Measurements from ENCODE around the gene URAD. TPM values are rescaled to one million over a fixed set of nuclear protein-coding genes. Genes with fewer than 3 reads are reported as not detected.
"Not testable (repeated sequence)": the region's sequence is repeated elsewhere in the genome, so short reads cannot be mapped to it uniquely, and the experiment has no call there.

URAD gene, protein sequence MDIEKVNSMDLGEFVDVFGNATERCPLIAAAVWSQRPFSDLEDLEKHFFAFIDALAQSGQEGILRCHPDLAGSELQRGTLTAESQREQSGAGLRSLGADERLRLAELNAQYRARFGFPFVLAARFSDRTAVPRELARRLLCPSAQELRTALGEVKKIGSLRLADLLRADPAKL
- not detected for total RNA-seq

DNA sequence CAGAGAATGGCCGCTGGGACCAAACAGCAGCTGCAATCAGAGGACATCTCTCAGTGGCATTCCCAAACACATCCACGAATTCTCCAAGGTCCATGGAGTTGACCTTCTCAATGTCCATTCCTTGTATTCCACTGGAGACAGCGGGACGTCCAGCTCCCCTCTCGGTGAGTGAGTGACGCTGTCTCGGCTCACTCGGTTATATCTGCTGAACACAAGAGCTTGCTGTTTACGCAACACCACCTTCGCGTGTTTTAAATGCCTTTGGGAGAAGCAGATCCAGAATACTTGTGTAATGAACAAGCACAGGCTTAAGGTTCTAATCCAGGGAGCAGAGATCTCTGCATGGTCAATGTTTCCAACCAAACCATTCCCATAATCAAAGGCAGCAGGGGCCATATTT, at the start of gene URAD:
URAD (minus strand) TSS at position 174 of the 400 bp plus-strand sequence; CDS start at position 118, 56 bp downstream.
- Mint-ChIP-seq H3K4me3 (no peak within 1 kb of the TSS), H3K4me1 (ENCODE audit: low read depth) (no peaks in the 10 kb centered on the region), H3K9me3 (no peaks in the 10 kb centered on the region), H3K36me3 (ENCODE audit: insufficient read depth) (no peaks in the 10 kb centered on the region), H3K27me3 (ENCODE audit: low read depth) (peaks cover 25% of the 10 kb centered on the region)
- ATAC-seq (no peak), DNase-seq (no peak)

DNA sequence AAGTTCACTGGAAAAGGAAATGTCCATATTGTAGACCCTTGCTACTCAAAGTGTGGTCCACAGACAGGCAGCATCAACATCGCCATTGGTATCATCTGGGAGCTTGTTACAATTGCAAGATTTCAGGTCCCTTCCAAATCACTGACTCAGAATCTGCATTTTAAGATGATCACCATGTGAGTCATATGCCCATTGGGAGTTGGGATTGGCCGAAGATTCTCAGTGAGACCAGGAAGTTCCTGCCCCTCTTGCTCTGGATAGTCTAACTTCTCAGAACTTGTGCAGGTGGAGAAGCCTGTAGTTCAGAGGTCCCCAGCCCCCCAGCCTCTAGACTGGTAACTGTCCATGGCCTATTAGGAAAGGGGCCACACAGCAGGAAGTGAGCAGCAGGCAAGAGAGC, 48.9 kb upstream of the URAD start:
- Mint-ChIP-seq H3K4me1 (ENCODE audit: low read depth) (no peaks in the 10 kb centered on the region), H3K9me3 (no peaks in the 10 kb centered on the region), H3K27me3 (ENCODE audit: low read depth) (peaks cover 23% of the 10 kb centered on the region), H3K36me3 (ENCODE audit: insufficient read depth) (no peaks in the 10 kb centered on the region), H3K4me3 (no peak overlapping the region)
- DNase-seq (no peak), ATAC-seq (peak in 1 of 2 donors; percentile 51)

DNA sequence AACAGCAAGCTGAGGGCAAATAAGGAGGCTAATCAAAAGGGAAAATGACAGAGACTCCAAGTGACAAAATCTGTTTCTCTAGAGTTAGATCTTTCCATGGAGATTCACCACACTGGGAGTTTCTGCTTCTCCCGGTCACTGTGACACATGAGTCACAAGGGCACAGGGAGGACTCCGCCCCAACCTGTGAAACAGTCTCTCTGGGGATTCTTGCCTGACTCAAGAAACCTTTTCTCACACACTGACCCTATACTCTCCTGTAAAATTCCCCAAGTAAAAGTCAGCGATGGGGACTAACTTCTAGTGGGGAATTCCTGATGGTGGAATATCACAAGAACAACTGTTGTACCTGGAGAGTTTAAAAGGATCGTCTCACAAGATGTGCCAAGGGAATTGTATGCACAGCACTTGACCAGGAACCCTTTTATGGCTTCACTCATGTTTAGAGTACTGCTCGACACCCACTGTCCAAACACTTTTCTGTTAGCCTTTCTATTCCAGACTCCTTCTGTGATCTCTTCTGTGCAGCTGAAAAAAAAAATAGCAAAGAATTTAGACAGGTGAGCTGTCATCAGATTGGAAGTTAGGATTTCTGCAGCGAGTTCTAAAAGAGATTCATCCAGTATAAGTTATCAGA, 46.8 kb upstream of the URAD start:
- Mint-ChIP-seq H3K4me1 (ENCODE audit: low read depth) (no peaks in the 10 kb centered on the region), H3K9me3 (no peaks in the 10 kb centered on the region), H3K27me3 (ENCODE audit: low read depth) (peaks cover 22% of the 10 kb centered on the region), H3K4me3 (no peak overlapping the region), H3K36me3 (ENCODE audit: insufficient read depth) (no peaks in the 10 kb centered on the region)
- DNase-seq = no peak
- ATAC-seq = no peak

DNA sequence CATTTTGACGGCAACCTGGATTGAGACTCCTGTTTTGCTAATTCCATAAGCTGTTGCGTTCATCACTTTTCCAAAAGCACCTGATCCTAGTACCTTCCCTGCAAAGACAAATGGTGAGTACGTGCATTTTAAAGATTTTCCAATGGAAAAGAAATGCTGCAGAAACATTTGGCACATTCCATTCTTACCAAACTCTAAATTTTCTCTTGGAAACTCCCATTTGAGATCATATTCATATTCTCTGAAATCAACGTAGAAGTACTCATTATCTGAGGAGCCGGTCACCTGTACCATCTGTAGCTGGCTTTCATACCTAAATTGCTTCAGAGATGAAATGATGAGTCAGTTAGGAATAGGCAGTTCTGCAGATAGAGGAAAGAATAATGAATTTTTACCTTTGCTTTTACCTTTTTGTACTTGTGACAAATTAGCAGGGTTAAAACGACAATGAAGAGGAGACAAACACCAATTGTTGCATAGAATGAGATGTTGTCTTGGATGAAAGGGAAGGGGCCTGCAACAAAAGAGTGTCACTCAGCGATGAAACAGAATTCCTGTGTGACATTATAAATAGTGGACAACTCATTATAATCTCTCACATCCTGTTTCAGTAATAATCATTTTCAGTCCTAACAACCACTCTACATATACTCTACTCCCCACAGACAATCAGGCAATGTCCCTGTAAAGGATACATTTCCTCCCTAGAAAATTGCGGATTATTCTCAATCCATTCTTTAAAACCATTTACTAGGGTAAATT, 45.6 kb upstream of the URAD start:
- DNase-seq = no peak
- no peaks in the 10 kb centered on the region for H3K4me1 Mint-ChIP-seq (ENCODE audit: low read depth)
- peaks cover 21% of the 10 kb centered on the region for H3K27me3 Mint-ChIP-seq (ENCODE audit: low read depth)
- ATAC-seq = no peak
- H3K4me3 Mint-ChIP-seq = no peak overlapping the region
- no peaks in the 10 kb centered on the region for H3K36me3 Mint-ChIP-seq (ENCODE audit: insufficient read depth)
- H3K9me3 Mint-ChIP-seq = no peaks in the 10 kb centered on the region

DNA sequence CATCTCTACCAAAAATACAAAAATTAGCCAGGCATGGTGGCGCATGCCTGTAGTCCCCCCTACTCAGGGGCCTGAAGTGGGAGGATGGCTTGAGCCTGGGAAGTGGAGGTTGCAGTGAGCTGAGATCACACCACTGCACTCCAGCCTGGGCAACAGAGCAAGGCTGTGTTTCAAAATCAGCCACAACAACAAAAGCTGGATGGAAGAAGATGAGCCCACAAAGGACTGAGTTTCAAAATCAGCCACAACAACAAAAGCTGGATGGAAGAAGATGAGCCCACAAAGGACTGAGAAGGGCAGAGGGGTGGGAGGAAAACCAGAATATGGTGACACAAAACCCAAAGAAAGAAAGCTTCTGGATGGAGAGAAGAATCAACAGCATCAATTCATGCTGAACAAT, 43.9 kb upstream of the URAD start:
- not testable (repeated sequence) for H3K9me3 Mint-ChIP-seq; H3K4me1 Mint-ChIP-seq (ENCODE audit: low read depth); H3K4me3 Mint-ChIP-seq; ATAC-seq; DNase-seq; H3K36me3 Mint-ChIP-seq (ENCODE audit: insufficient read depth)
- peaks cover 13% of the 10 kb centered on the region for H3K27me3 Mint-ChIP-seq (ENCODE audit: low read depth)

DNA sequence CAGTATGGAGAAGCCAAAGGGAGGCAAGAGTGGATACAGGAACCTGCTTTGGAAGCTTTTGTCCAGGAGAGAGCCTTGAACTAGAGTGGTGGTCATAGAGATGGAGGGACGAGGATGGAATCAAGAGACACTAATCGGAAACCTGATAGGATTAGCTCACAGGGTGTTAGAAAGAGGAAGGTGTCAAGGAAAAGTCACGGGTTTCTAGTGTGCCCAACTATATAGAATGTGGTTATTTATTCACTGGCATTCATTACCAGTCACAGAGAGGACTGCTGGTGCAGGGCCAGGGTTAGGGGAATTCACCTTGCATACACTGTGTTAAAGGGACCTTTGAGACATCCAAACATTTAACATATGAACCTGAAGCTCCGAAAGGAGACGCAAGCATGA, 43.4 kb upstream of the URAD start:
- DNase-seq (no peak), ATAC-seq (no peak)
- Mint-ChIP-seq H3K36me3 (ENCODE audit: insufficient read depth) (no peaks in the 10 kb centered on the region), H3K4me1 (ENCODE audit: low read depth) (peaks cover 3% of the 10 kb centered on the region), H3K4me3 (no peak overlapping the region), H3K27me3 (ENCODE audit: low read depth) (peaks cover 13% of the 10 kb centered on the region), H3K9me3 (no peaks in the 10 kb centered on the region)

DNA sequence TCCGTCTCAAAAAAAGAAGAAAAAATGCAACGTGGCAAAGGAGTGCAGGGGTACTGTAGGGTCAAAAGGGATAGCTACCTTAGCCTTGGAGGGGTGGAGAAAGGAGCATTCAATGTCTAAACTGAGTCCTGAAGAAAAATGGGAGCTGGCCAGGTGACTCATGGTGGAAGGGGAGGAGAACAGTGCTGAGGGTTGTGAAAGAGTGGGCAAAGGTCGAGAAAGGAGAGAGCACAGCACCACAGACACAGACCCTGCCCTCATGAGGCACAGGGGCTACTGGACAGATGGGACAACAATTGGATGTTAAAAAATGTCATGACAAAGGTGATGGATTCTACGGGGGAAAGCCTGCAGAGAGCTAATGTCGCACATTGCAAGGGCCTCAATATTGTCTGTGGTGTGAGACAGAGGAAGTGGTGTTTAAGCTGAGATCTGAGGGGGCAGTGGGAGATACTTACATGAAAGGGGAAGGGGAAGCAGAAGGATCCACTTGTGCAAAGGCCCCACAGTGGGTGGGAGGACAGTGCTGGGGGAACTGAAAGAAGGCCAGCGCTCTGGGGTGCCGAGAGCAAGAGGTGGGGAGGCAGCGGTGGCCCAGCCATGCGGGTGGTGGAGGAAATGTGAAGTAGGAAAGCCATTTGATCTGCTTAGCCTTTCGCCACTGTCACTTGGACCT, 42.9 kb upstream of the URAD start:
- ATAC-seq = no peak
- Mint-ChIP-seq H3K27me3 (ENCODE audit: low read depth) (peaks cover 13% of the 10 kb centered on the region), H3K4me3 (no peak overlapping the region), H3K36me3 (ENCODE audit: insufficient read depth) (no peaks in the 10 kb centered on the region), H3K9me3 (no peaks in the 10 kb centered on the region), H3K4me1 (ENCODE audit: low read depth) (peaks cover 3% of the 10 kb centered on the region)
- no peak for DNase-seq

DNA sequence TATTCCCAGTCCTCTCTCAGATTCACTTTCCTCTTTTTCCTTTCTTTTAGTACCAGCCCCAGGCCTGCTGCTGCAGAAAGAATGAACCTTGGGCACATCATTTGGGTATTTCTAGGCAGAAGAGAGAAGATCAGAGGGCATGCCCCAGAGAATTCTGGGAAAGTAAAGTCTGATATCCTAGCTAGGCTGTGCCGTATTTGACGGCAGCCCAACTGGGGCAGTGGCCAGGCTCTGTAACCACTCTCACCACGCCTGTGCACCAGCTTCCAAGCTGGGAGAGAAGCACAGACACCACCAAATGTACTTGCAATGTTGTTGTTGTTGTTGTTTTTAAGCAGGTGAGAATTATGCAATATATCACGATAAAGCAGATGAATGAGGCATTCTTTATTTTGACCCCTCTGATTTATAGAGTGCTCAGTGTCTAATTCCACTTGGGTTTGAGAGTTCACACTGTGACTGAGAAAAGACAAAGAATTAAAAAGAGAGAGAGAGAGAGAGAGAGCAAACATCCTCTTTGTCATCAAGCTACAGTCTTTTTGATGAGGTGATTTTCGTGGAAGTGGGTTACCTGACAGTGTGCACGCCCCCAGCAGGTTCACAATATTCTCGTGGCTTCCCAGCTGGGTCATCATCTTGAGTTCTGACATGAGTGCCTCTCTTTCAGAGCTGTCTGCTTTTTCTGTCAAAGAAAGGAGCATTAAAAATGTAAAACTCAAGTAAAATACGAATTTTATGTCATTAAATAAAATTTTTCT, 39.3 kb upstream of the URAD start:
- no peak overlapping the region for H3K4me3 Mint-ChIP-seq

DNA sequence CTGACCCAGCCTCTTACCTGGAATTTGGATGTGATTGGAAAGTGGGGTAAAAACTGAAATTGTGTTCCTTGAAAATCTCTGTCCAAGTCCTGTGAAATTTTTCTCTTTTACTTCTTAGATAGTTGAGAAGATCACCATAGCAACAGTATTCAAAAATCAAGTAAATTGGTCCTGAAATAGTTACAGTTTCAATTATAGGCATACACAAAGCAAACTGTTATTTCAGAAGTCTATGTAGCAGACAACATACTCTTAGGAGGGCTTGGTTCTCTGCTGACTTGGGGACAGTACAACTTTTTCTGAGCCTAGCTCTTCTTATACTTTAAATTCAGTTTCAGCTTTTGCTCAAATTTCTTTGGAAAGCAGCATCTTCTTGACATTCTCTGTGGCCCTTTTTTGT, 38.6 kb upstream of the URAD start:
- Mint-ChIP-seq H3K4me3 (no peak overlapping the region), H3K36me3 (ENCODE audit: insufficient read depth) (no peaks in the 10 kb centered on the region), H3K4me1 (ENCODE audit: low read depth) (peaks cover 3% of the 10 kb centered on the region), H3K9me3 (no peaks in the 10 kb centered on the region), H3K27me3 (ENCODE audit: low read depth) (peaks cover 11% of the 10 kb centered on the region)
- DNase-seq (no peak), ATAC-seq (no peak)

More for the DNA sequence above, 39.3 kb upstream of the URAD start:
- no peaks in the 10 kb centered on the region for H3K9me3 Mint-ChIP-seq
- DNase-seq = no peak
- peaks cover 11% of the 10 kb centered on the region for H3K27me3 Mint-ChIP-seq (ENCODE audit: low read depth)
- peaks cover 3% of the 10 kb centered on the region for H3K4me1 Mint-ChIP-seq (ENCODE audit: low read depth)
- ATAC-seq = no peak
- no peaks in the 10 kb centered on the region for H3K36me3 Mint-ChIP-seq (ENCODE audit: insufficient read depth)

DNA sequence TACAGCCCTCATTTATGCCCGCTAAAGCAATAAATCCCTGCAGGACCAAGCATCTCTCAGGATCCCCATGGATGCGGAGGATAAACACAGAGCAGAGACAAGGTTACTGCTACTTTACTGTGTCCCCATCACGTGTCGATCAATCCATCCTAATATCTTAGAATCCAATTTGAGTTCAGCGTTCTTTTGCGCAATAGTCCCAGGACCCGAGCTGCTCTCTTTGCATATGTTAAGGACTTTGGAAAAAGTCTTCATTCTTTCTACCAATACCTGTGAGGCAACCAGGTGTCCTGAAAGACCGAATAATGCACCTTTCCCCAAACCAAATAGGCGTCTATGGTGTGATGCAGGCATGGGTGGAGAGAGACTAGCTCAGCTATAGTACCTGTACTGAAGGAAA, 38.0 kb upstream of the URAD start:
- no peaks in the 10 kb centered on the region for H3K36me3 Mint-ChIP-seq (ENCODE audit: insufficient read depth)
- peaks cover 3% of the 10 kb centered on the region for H3K4me1 Mint-ChIP-seq (ENCODE audit: low read depth)
- no peak overlapping the region for H3K4me3 Mint-ChIP-seq
- ATAC-seq (no peak), DNase-seq (no peak)
- H3K9me3 Mint-ChIP-seq = no peaks in the 10 kb centered on the region
- H3K27me3 Mint-ChIP-seq (ENCODE audit: low read depth) = peaks cover 10% of the 10 kb centered on the region

DNA sequence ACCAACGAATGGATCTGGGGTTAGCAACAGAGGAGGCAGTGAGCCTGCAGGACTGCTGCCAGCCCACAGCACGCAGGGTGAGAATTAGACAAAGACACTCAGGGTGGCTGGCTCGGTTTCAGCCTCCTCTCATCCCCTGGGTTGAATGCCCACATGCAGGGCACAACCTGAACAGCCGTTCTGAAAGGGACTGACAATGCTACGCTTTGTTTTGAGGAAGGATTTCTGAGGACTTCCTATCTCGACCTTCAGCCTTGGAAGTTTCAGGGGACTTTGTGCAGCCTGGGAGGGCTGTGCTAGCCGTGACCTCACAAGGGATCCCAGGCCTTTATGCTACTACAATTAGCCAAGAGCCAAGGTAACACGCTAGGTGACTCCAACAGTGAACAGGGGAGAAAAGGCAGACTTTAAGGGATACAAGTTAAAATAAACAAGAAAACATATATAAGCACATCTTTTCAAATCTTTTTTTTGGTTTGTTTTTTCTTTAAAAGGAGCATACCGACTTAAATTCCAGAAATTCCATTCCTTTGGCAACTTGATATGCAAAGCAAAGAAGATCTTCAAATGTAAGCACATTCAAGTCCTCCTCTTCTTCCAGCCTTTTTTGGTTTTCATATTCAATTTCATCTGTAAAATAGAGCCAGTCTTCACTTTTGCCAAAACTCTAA, 34.5 kb upstream of the URAD start:
- Mint-ChIP-seq H3K4me3 (no peak overlapping the region), H3K36me3 (ENCODE audit: insufficient read depth) (no peaks in the 10 kb centered on the region), H3K27me3 (ENCODE audit: low read depth) (peaks cover 3% of the 10 kb centered on the region), H3K9me3 (no peaks in the 10 kb centered on the region), H3K4me1 (ENCODE audit: low read depth) (peaks cover 3% of the 10 kb centered on the region)
- DNase-seq (no peak), ATAC-seq (no peak)

DNA sequence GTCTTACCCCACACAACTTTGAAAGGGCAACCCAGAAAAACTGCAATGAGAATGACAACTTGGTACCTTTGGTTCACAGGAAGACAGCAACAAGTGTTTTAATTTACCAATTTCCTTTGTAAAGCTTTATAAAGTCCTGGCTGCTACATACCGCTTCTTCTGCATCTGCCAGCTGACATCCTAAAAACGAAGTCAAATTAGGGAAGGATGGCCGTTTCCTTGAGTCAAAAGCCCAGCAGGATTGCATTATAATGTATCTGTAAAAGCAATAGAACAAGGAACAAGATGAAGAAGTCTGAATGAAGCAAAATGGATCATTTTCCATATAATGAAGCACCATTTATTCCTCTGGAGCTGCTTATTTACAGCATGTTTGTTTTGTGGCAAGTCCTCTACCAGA, 25.8 kb upstream of the URAD start:
- Mint-ChIP-seq H3K27me3 (ENCODE audit: low read depth) (peaks cover 19% of the 10 kb centered on the region), H3K4me3 (no peak overlapping the region), H3K9me3 (no peaks in the 10 kb centered on the region), H3K4me1 (ENCODE audit: low read depth) (no peaks in the 10 kb centered on the region), H3K36me3 (ENCODE audit: insufficient read depth) (no peaks in the 10 kb centered on the region)
- no peak for DNase-seq
- no peak for ATAC-seq

DNA sequence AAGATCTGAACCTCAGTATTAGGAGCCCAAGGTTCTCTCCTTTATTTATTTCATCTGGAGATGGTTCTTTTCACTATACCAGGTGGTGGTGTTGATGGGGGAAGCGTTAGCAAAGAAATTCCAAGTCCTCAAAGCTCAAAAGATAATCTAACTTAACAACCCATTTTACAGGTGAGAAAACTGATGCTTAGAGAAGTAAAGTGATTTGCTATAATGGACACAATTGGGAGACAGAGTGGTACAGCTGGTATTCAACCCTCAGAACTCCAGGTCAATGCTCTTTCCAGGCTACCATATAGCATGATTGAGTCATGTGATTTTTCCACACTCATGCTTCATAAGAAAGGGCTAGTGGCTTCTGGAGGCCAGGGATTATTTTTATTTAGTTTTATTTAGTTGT, 25.0 kb upstream of the URAD start:
- no peaks in the 10 kb centered on the region for H3K4me1 Mint-ChIP-seq (ENCODE audit: low read depth)
- no peaks in the 10 kb centered on the region for H3K9me3 Mint-ChIP-seq
- DNase-seq (no peak), ATAC-seq (no peak)
- H3K36me3 Mint-ChIP-seq (ENCODE audit: insufficient read depth) = no peaks in the 10 kb centered on the region
- H3K4me3 Mint-ChIP-seq = no peak overlapping the region
- peaks cover 18% of the 10 kb centered on the region for H3K27me3 Mint-ChIP-seq (ENCODE audit: low read depth)

DNA sequence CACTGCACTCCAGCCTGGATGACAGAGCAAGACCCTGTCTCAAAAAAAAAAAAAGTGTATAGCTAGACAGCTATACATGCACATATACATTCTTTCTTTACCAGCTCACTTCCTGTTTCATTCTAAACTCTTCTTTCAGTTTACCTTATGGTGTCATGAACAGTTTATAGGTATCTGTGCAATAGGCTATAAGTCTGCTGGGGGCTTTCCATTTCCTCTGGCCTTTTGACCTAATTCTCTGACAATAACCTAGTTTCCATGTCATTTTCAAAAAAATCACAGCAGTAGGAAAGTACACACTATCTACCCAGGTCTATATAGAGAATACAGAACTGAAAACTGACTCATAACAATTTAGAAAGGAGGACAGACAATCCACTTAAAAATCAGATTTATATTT, 24.4 kb upstream of the URAD start:
- DNase-seq (no peak), ATAC-seq (peak in 1 of 2 donors; percentile 38)
- no peaks in the 10 kb centered on the region for H3K9me3 Mint-ChIP-seq
- peaks cover 18% of the 10 kb centered on the region for H3K27me3 Mint-ChIP-seq (ENCODE audit: low read depth)
- H3K36me3 Mint-ChIP-seq (ENCODE audit: insufficient read depth) = no peaks in the 10 kb centered on the region
- H3K4me3 Mint-ChIP-seq = no peak overlapping the region
- H3K4me1 Mint-ChIP-seq (ENCODE audit: low read depth) = no peaks in the 10 kb centered on the region
